WTC11 (cell line): Measurements from ENCODE around the gene SEMA4D. TPM values are rescaled to one million over a fixed set of nuclear protein-coding genes. Genes with fewer than 3 reads are reported as not detected.

ENCODE experiments used
- ATAC-seq: fragments of 200-7000 bp; cut with Tn5 transposase; 2 replicates; pipeline ENCODE4 v1.10.0; 2021; ENCODE audit warnings: mild to moderate bottlenecking, moderate library complexity
- CTCF ChIA-PET: fragments of 300-600 bp; sonication (Branson Sonifier 250); formaldehyde crosslinking; loops from one replicate; lab custom pipeline; 2021; ENCODE audit warnings: antibody characterized with exemption; lab: Charles Lee
- POLR2A ChIA-PET: fragments of 350-600 bp; sonication (Branson Sonifier 250); formaldehyde crosslinking; loops from one replicate; lab custom pipeline; 2021; ENCODE audit warnings: antibody characterized with exemption; lab: Charles Lee
- DNase-seq: peaks from one replicate; pipeline ENCODE4 v3.0.0; 2021; ENCODE audit warnings: low spot score
- H3K27ac Mint-ChIP-seq: 2 replicates; pipeline ENCODE4 v1.8.0; 2021; ENCODE audit warnings: mixed read lengths
- H3K27me3 Mint-ChIP-seq: 2 replicates; pipeline ENCODE4 v1.8.0; 2021; ENCODE audit warnings: low read depth, mild to moderate bottlenecking, moderate library complexity, mixed read lengths
- H3K36me3 Mint-ChIP-seq: 2 replicates; pipeline ENCODE4 v1.8.0; 2021; ENCODE audit warnings: mixed read lengths
- H3K4me1 Mint-ChIP-seq: 2 replicates; pipeline ENCODE4 v1.8.0; 2022; ENCODE audit warnings: mixed read lengths
- H3K4me3 Mint-ChIP-seq: 2 replicates; pipeline ENCODE4 v1.8.0; 2021; ENCODE audit warnings: mild to moderate bottlenecking, moderate library complexity, mixed read lengths
- H3K9me3 Mint-ChIP-seq: 2 replicates; pipeline ENCODE4 v1.8.0; 2021; ENCODE audit warnings: mixed read lengths
- CBFB ChIP-seq: sonication (generic); formaldehyde crosslinking; IDR thresholded peaks from 2 replicates; pipeline ENCODE4 v1.8.1; 2022; ENCODE audit warnings: mild to moderate bottlenecking, low read depth, missing genetic modification reagents
- CREB1 ChIP-seq: sonication (generic); formaldehyde crosslinking; IDR thresholded peaks from 2 replicates; pipeline ENCODE4 v1.8.0; 2023; ENCODE audit warnings: mild to moderate bottlenecking, missing genetic modification reagents
- CREM ChIP-seq: sonication (generic); formaldehyde crosslinking; IDR thresholded peaks from 2 replicates; pipeline ENCODE4 v1.8.1; 2022; ENCODE audit warnings: mild to moderate bottlenecking, missing genetic modification reagents, moderate library complexity
- FOXP1 ChIP-seq: sonication (generic); formaldehyde crosslinking; IDR thresholded peaks from 2 replicates; pipeline ENCODE4 v1.8.0; 2022; ENCODE audit warnings: missing genetic modification reagents, mild to moderate bottlenecking, moderate library complexity, borderline replicate concordance
- NR2C2 ChIP-seq: sonication (generic); formaldehyde crosslinking; IDR thresholded peaks from 2 replicates; pipeline ENCODE4 v1.8.0; 2022; ENCODE audit warnings: mild to moderate bottlenecking, missing genetic modification reagents
- NR3C1 ChIP-seq: sonication (generic); formaldehyde crosslinking; conservative IDR thresholded peaks from 2 replicates; pipeline ENCODE4 v1.8.1; 2023; ENCODE audit warnings: low read depth, mild to moderate bottlenecking, missing genetic modification reagents
- PRRX2 ChIP-seq: fragments of 250-450 bp; sonication (Bioruptor Pico); IDR thresholded peaks from 2 replicates; pipeline ENCODE4 v1.8.0; 2021; ENCODE audit warnings: mild to moderate bottlenecking
- RELA ChIP-seq: sonication (generic); formaldehyde crosslinking; IDR thresholded peaks from 2 replicates; pipeline ENCODE4 v1.8.1; 2022; ENCODE audit warnings: missing genetic modification reagents, mild to moderate bottlenecking, borderline replicate concordance
- SMAD4 ChIP-seq: sonication (generic); formaldehyde crosslinking; IDR thresholded peaks from 2 replicates; pipeline ENCODE4 v1.8.0; 2022; ENCODE audit warnings: mild to moderate bottlenecking, missing genetic modification reagents
- ZNF416 ChIP-seq: fragments of 250-450 bp; sonication (Bioruptor Pico); IDR thresholded peaks from 2 replicates; pipeline ENCODE4 v1.9.0; 2021; ENCODE audit warnings: mild to moderate bottlenecking, inconsistent platforms
- total RNA-seq: library from RNA; stranded (reverse); gene quantifications from 3 replicates; pipeline ENCODE4 v1.2.3, GENCODE V29; 2021
- TF ChIP-seq, protein P1 (sequence below): sonication (generic); formaldehyde crosslinking; IDR thresholded peaks from 2 replicates; pipeline ENCODE4 v1.8.0; 2023; ENCODE audit warnings: missing genetic modification reagents, mild to moderate bottlenecking, borderline replicate concordance
- TF ChIP-seq, protein P2 (sequence below): sonication (generic); formaldehyde crosslinking; IDR thresholded peaks from 2 replicates; pipeline ENCODE4 v1.8.1; 2023; ENCODE audit warnings: mild to moderate bottlenecking, moderate library complexity, missing genetic modification reagents
- TF ChIP-seq, protein P3 (sequence below): sonication (generic); formaldehyde crosslinking; conservative IDR thresholded peaks from 2 replicates; pipeline ENCODE4 v1.8.1; 2022; ENCODE audit warnings: mild to moderate bottlenecking, missing genetic modification reagents
- TF ChIP-seq, protein P4 (sequence below): sonication (generic); formaldehyde crosslinking; IDR thresholded peaks from 2 replicates; pipeline ENCODE4 v1.8.1; 2023; ENCODE audit warnings: mild to moderate bottlenecking, missing genetic modification reagents
- TF ChIP-seq, protein P5 (sequence below): fragments of 200-600 bp; IDR thresholded peaks from 2 replicates; pipeline ENCODE4 v1.8.0; 2022; ENCODE audit warnings: antibody characterized with exemption
- TF ChIP-seq, protein P6 (sequence below): sonication (generic); formaldehyde crosslinking; IDR thresholded peaks from 2 replicates; pipeline ENCODE4 v1.8.1; 2022; ENCODE audit warnings: mild to moderate bottlenecking, missing genetic modification reagents, moderate library complexity, borderline replicate concordance
- TF ChIP-seq, protein P7 (sequence below): fragments of 250-450 bp; sonication (Bioruptor Pico); IDR thresholded peaks from 2 replicates; pipeline ENCODE4 v1.8.0; 2021; ENCODE audit warnings: mild to moderate bottlenecking

Gene SEMA4D
- total RNA-seq, 1 experiment from 2014 or later: 67.8 TPM

DNA sequence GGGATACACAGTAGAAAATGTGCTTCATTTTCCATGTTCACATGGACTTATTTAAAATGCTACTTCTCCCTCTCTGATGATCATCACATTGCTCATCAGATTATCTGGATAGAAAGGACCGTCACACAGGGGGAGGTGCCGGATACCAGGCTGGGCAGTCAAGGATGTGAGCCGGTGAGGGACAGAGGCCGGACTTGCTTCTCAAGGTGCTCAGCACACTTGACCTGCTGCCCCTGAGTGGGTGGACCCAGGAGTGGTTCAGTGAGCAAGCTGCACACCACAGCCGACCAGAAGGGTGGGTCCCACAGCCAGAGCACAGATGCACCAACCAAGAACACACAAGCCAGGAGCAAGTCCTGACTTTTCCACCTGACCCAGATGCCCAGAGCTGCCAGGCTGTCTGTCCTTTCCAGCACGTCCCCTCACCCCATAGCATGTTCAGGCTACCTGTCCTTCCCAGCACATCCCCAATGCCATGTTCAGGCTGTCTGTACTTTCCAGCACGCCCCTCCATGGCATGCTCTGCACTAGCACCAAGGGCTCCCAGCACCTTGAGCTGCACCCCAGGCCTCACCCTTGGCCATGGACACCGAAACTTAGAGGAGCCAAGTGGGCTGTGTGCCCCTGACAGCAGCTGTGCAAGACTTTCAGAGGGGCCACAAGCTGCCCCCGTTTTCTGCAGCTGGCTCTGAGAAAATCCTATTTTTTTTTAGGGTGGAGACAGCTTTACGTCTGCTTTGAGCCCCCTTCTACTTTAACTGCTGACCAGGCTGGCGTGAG, 101.8 kb downstream of the SEMA4D start:
- DNase-seq: no peak
- CTCF ChIA-PET: no interaction called here

More for the DNA sequence above, 101.8 kb downstream of the SEMA4D start:
- POLR2A ChIA-PET: interaction anchor here (0.7 kb wide), 1 partner anchor 31 kb away, joined by 3 read pairs; no protein-coding TSS in a partner anchor
- Mint-ChIP-seq H3K27ac (no peak overlapping the region), H3K4me3 (no peak overlapping the region), H3K36me3 (peaks cover 58% of the 10 kb centered on the region), H3K27me3 (no peaks in the 10 kb centered on the region), H3K4me1 (no peaks in the 10 kb centered on the region), H3K9me3 (no peaks in the 10 kb centered on the region)
- TF ChIP-seq, protein P1, sequence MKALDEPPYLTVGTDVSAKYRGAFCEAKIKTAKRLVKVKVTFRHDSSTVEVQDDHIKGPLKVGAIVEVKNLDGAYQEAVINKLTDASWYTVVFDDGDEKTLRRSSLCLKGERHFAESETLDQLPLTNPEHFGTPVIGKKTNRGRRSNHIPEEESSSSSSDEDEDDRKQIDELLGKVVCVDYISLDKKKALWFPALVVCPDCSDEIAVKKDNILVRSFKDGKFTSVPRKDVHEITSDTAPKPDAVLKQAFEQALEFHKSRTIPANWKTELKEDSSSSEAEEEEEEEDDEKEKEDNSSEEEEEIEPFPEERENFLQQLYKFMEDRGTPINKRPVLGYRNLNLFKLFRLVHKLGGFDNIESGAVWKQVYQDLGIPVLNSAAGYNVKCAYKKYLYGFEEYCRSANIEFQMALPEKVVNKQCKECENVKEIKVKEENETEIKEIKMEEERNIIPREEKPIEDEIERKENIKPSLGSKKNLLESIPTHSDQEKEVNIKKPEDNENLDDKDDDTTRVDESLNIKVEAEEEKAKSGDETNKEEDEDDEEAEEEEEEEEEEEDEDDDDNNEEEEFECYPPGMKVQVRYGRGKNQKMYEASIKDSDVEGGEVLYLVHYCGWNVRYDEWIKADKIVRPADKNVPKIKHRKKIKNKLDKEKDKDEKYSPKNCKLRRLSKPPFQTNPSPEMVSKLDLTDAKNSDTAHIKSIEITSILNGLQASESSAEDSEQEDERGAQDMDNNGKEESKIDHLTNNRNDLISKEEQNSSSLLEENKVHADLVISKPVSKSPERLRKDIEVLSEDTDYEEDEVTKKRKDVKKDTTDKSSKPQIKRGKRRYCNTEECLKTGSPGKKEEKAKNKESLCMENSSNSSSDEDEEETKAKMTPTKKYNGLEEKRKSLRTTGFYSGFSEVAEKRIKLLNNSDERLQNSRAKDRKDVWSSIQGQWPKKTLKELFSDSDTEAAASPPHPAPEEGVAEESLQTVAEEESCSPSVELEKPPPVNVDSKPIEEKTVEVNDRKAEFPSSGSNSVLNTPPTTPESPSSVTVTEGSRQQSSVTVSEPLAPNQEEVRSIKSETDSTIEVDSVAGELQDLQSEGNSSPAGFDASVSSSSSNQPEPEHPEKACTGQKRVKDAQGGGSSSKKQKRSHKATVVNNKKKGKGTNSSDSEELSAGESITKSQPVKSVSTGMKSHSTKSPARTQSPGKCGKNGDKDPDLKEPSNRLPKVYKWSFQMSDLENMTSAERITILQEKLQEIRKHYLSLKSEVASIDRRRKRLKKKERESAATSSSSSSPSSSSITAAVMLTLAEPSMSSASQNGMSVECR: no peak
- TF ChIP-seq PRRX2: no peak
- TF ChIP-seq CREM (CRISPR knock-in tag): no peak
- TF ChIP-seq, protein P2, sequence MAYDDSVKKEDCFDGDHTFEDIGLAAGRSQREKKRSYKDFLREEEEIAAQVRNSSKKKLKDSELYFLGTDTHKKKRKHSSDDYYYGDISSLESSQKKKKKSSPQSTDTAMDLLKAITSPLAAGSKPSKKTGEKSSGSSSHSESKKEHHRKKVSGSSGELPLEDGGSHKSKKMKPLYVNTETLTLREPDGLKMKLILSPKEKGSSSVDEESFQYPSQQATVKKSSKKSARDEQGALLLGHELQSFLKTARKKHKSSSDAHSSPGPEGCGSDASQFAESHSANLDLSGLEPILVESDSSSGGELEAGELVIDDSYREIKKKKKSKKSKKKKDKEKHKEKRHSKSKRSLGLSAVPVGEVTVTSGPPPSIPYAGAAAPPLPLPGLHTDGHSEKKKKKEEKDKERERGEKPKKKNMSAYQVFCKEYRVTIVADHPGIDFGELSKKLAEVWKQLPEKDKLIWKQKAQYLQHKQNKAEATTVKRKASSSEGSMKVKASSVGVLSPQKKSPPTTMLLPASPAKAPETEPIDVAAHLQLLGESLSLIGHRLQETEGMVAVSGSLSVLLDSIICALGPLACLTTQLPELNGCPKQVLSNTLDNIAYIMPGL (CRISPR knock-in tag): no peak
- TF ChIP-seq, protein P3, sequence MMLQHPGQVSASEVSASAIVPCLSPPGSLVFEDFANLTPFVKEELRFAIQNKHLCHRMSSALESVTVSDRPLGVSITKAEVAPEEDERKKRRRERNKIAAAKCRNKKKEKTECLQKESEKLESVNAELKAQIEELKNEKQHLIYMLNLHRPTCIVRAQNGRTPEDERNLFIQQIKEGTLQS (CRISPR knock-in tag): no peak
- TF ChIP-seq, protein P4, sequence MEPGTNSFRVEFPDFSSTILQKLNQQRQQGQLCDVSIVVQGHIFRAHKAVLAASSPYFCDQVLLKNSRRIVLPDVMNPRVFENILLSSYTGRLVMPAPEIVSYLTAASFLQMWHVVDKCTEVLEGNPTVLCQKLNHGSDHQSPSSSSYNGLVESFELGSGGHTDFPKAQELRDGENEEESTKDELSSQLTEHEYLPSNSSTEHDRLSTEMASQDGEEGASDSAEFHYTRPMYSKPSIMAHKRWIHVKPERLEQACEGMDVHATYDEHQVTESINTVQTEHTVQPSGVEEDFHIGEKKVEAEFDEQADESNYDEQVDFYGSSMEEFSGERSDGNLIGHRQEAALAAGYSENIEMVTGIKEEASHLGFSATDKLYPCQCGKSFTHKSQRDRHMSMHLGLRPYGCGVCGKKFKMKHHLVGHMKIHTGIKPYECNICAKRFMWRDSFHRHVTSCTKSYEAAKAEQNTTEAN (CRISPR knock-in tag): no peak
- TF ChIP-seq, protein P5, sequence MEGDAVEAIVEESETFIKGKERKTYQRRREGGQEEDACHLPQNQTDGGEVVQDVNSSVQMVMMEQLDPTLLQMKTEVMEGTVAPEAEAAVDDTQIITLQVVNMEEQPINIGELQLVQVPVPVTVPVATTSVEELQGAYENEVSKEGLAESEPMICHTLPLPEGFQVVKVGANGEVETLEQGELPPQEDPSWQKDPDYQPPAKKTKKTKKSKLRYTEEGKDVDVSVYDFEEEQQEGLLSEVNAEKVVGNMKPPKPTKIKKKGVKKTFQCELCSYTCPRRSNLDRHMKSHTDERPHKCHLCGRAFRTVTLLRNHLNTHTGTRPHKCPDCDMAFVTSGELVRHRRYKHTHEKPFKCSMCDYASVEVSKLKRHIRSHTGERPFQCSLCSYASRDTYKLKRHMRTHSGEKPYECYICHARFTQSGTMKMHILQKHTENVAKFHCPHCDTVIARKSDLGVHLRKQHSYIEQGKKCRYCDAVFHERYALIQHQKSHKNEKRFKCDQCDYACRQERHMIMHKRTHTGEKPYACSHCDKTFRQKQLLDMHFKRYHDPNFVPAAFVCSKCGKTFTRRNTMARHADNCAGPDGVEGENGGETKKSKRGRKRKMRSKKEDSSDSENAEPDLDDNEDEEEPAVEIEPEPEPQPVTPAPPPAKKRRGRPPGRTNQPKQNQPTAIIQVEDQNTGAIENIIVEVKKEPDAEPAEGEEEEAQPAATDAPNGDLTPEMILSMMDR: no peak
- TF ChIP-seq NR3C1 (CRISPR knock-in tag): no peak
- no peak for TF ChIP-seq SMAD4 (CRISPR knock-in tag)
- TF ChIP-seq RELA (CRISPR knock-in tag): no peak
- no peak for TF ChIP-seq NR2C2
- TF ChIP-seq CBFB (CRISPR knock-in tag): no peak
- TF ChIP-seq ZNF416 (CRISPR knock-in tag): no peak
- TF ChIP-seq CREB1 (CRISPR knock-in tag): no peak
- TF ChIP-seq, protein P6, sequence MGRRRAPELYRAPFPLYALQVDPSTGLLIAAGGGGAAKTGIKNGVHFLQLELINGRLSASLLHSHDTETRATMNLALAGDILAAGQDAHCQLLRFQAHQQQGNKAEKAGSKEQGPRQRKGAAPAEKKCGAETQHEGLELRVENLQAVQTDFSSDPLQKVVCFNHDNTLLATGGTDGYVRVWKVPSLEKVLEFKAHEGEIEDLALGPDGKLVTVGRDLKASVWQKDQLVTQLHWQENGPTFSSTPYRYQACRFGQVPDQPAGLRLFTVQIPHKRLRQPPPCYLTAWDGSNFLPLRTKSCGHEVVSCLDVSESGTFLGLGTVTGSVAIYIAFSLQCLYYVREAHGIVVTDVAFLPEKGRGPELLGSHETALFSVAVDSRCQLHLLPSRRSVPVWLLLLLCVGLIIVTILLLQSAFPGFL (CRISPR knock-in tag): no peak
- TF ChIP-seq FOXP1 (CRISPR knock-in tag): no peak
- TF ChIP-seq, protein P7, sequence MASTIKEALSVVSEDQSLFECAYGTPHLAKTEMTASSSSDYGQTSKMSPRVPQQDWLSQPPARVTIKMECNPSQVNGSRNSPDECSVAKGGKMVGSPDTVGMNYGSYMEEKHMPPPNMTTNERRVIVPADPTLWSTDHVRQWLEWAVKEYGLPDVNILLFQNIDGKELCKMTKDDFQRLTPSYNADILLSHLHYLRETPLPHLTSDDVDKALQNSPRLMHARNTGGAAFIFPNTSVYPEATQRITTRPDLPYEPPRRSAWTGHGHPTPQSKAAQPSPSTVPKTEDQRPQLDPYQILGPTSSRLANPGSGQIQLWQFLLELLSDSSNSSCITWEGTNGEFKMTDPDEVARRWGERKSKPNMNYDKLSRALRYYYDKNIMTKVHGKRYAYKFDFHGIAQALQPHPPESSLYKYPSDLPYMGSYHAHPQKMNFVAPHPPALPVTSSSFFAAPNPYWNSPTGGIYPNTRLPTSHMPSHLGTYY: no peak
- no peak for ATAC-seq
